Measurements from ENCODE around the gene NFKB2.
A peak's percentile ranks its signal among the peaks of the same experiment; 100 is the strongest.

NFKB2 gene

GRCh38 chr10:102395400-102396316 is at the start of gene NFKB2:
TSS of gene NFKB2 (plus strand) at chr10:102395705. CDS start at chr10:102395960, 255 bp downstream.
- peak; percentile 87 to 89 for DNase-seq (ENCODE audit: low read depth in 2 of 2)

- DNase-seq (ENCODE audit: low read depth in 2 of 2): no peak
Measured at GRCh38 chr10:102347236-102347828, 48.2 kb upstream of the NFKB2 start.

GRCh38 chr10:102352066-102352715 is 43.3 kb upstream of the NFKB2 start:
- DNase-seq (ENCODE audit: low read depth in 2 of 2): peak; percentile 34 to 53

GRCh38 chr10:102354451-102354850 is 41.1 kb upstream of the NFKB2 start:
- DNase-seq (ENCODE audit: low read depth in 2 of 2): no peak

- DNase-seq (ENCODE audit: low read depth in 2 of 2): no peak
Measured at GRCh38 chr10:102358712-102359382, 36.7 kb upstream of the NFKB2 start.

- no peak for DNase-seq (ENCODE audit: low read depth in 2 of 2)
Measured at GRCh38 chr10:102367441-102367840, 28.1 kb upstream of the NFKB2 start.

GRCh38 chr10:102368077-102368476 is 27.4 kb upstream of the NFKB2 start:
- DNase-seq (ENCODE audit: low read depth in 2 of 2): no peak

- DNase-seq (ENCODE audit: low read depth in 2 of 2): no peak
Measured at GRCh38 chr10:102371295-102371694, 24.2 kb upstream of the NFKB2 start.

GRCh38 chr10:102375250-102375649 is 20.3 kb upstream of the NFKB2 start:
- DNase-seq (ENCODE audit: low read depth in 2 of 2): no peak

GRCh38 chr10:102375867-102376266 is 19.6 kb upstream of the NFKB2 start:
- no peak for DNase-seq (ENCODE audit: low read depth in 2 of 2)

GRCh38 chr10:102376901-102377300 is 18.6 kb upstream of the NFKB2 start:
- no peak for DNase-seq (ENCODE audit: low read depth in 2 of 2)

GRCh38 chr10:102379383-102379782 is 16.1 kb upstream of the NFKB2 start:
- DNase-seq (ENCODE audit: low read depth in 2 of 2): no peak

- DNase-seq (ENCODE audit: low read depth in 2 of 2): no peak
Measured at GRCh38 chr10:102381983-102382382, 13.5 kb upstream of the NFKB2 start.

- DNase-seq (ENCODE audit: low read depth in 2 of 2): no peak
Measured at GRCh38 chr10:102382871-102383270, 12.6 kb upstream of the NFKB2 start.

GRCh38 chr10:102384053-102384452 is 11.5 kb upstream of the NFKB2 start:
- DNase-seq (ENCODE audit: low read depth in 2 of 2): no peak

GRCh38 chr10:102384606-102385429 is 10.7 kb upstream of the NFKB2 start:
- no peak for DNase-seq (ENCODE audit: low read depth in 2 of 2)

- no peak for DNase-seq (ENCODE audit: low read depth in 2 of 2)
Measured at GRCh38 chr10:102389894-102390293, 5.6 kb upstream of the NFKB2 start.

- no peak for DNase-seq (ENCODE audit: low read depth in 2 of 2)
Measured at GRCh38 chr10:102392306-102392705, 3.2 kb upstream of the NFKB2 start.

GRCh38 chr10:102393411-102394078 is 2.0 kb upstream of the NFKB2 start:
- no peak for DNase-seq (ENCODE audit: low read depth in 2 of 2)

GRCh38 chr10:102394079-102394800 is 1.3 kb upstream of the NFKB2 start:
- DNase-seq (ENCODE audit: low read depth in 2 of 2): peak; percentile 95 to 97
